Measurements from ENCODE around the gene CENPO.

- TF ChIP-seq CTCF (IDR thresholded peaks at IDR 0.05; ENCODE audit: insufficient read depth, low read depth, low read length), result no peak
- no peak for TF ChIP-seq EZH2 (IDR thresholded peaks at IDR 0.05; ENCODE audit: insufficient read depth, low read length)
Measured at GRCh38 chr2:24806661-24807036, 13.4 kb downstream of the CENPO start.
